T47D (cell line): ENCODE data around the gene AREG.

Source experiments
- DNase-seq, 2 experiments: peaks; one replicate each; pipeline versions ENCODE4 v3.0.0 to v3.0.0-alpha.2; 2011 to 2012; ENCODE audit warnings: low read depth in 1 of 2, low spot score in 1 of 2
- JUND ChIP-seq: IDR thresholded peaks from 2 replicates; pipeline ENCODE4 v1.6.1; 2012; ENCODE audit warnings: low read depth
- in situ Hi-C: cut with HindIII; loops from 2 replicates; pipeline ENCODE4 v1.10.0; 2016; ENCODE audit warnings: low sequenced_read_pairs, low pct_unique_long_range_greater_than_20kb

The AREG gene

DNA sequence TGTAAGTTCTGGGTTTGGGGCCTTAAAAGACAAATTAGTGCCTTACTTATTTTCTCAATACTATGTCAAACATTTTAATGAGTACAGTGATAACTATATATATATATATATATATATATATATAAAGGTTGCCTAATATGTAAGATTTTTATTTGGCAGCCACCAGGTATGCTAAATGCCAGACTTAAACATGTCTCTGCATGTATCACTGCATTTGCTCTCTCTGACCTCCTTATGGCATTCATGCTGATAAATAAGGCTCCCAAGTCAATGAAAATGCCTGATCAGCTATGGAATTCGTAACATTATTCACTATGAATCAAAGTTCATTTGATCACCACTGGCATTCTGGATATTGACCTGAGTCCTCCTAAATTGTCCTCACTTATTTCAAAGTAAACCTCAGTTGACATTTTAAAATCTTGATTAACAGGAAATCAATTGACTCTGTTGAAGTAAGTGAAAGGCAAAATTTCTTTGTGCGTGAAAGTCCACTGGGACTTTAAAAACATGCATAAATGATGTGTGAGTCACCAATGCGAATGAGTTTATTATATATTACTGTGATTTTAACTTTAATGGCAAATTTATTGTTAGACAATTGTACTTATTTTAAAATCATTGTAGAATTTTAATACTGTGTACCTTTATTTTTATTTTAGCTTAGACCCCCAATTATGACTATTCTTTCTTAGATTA lies 29.2 kb upstream of the AREG start:
- in situ Hi-C loops, result no loop called here
- no peak for TF ChIP-seq JUND
- no peak for DNase-seq

DNA sequence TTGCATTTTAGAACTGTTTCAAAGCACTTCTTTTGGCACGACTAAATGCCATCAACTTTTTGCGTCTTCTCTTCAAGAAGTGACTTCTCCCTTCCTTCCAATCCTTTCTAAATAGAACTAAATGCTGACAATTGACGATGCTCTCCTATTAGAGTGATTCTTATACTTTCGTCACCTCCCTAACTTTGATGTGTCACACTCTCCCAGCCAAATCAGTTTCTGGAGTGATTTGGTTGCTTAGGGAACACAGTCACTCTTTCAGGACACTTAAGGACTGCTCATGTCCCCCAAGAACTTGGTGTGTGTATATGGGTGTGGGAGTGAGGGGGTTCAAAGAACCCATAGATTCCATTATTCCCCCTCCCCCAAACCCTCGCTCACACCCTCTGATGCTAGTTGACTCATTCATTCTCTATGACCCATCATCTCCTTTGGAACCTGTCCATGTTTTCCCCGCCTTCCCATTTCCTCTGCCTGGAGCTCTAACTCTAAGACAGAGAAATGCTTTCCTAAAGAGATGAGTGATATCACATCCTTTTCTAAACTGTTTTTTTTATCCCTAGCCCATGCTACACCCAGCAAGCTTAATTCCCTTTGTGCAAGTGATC lies 26.8 kb upstream of the AREG start:
- no peak for TF ChIP-seq JUND
- in situ Hi-C loops, result no loop called here
- no peak for DNase-seq

DNA sequence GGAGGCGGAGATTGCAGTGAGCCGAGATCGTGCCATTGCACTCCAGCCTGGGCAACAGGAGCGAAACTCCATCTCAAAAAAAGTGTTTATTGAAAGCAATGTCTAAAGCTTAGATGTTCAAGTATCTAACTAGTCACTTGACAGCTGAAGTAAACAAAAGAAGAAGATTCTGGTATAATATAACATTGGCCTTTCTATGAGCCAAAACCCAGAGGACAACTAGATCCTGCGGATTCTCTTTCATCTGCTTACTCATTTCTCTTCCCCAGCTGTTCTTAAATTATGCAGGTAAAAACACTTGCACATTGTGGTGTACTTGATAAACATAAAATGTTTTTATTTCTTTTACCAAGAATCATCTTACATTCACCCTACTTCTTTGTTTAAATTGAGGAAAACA lies 24.1 kb upstream of the AREG start:
- TF ChIP-seq JUND, result no peak
- in situ Hi-C loops, result no loop called here
- no peak for DNase-seq

DNA sequence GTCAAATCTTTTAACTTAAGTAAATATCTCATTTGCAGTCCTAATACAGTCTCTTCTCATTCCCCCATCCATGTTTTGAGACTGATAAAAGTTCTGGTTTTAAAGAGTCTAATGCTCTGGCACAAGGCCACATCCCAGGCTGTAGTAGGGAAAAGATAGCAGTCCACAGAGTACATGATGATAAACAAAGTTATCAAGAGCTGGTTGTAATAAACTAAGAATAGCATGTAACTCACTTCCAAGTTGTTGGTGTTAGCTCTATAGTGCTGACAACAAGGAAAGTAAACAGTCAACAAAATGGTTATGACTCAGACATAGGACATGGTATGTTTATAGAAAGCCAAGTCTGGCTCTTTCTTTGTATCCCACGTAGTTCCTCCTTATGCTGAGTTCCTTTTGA lies 21.8 kb upstream of the AREG start:
- DNase-seq, result no peak
- TF ChIP-seq JUND, result no peak
- in situ Hi-C loops, result no loop called here

DNA sequence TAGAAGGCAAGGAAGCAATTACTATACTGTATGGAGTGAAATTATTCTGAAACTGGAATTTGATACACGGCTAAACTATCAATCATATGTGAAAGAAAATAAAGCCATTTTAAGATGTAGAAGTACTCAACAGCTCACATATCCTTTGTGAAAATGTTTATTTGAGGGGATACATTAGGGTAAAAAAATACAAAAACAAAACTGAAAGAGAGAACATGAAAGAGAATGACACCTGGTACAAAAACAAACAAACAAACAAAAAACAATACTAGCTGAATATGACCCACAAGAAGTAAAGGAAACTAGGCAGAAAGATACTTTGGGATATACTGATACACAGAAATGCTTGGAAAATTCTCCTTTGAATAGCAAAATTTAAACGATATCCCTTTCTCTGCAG lies 20.8 kb upstream of the AREG start:
- TF ChIP-seq JUND, result no peak

DNA sequence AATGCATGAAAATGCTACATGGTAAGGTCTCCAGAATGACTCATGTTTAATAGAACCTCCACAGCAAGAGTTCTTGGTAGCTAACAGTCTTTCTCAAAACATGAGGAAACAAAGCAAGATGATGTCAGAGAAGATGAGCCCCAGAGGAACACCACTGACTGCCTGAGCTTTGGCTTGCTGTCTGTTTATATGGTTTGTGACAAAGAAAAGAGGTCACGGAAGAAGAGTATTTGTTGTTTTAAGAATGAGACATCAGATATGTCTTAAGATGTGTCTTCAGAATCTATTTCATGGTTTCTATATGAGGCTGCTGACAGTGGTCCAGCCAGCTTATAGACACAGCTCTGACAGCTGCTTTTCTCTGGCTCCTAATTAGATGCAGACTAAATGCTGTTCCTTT lies 18.8 kb upstream of the AREG start:
- no peak for TF ChIP-seq JUND
- DNase-seq, result no peak
- in situ Hi-C loops, result no loop called here

More for the DNA sequence above, 20.8 kb upstream of the AREG start:
- in situ Hi-C loops, result no loop called here
- no peak for DNase-seq

DNA sequence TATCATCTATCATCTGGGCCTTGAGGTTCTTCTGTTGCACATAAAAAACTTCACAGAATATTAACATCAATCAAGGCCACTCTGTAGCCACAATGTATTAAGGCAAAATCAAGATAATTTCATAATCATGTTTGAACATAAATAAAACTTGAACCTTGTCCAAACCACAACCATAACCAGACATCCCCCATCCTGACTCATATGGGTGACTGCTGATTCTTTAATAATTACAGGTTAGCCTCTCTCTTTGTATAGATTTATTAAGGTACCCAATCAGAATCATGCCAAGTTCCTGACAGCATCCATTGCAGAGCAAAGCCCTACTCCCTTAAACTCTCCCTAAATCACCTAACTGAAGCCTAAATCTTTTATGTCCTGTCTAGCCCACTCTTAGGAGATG lies 16.7 kb upstream of the AREG start:
- in situ Hi-C loops, result no loop called here
- TF ChIP-seq JUND, result no peak
- no peak for DNase-seq

DNA sequence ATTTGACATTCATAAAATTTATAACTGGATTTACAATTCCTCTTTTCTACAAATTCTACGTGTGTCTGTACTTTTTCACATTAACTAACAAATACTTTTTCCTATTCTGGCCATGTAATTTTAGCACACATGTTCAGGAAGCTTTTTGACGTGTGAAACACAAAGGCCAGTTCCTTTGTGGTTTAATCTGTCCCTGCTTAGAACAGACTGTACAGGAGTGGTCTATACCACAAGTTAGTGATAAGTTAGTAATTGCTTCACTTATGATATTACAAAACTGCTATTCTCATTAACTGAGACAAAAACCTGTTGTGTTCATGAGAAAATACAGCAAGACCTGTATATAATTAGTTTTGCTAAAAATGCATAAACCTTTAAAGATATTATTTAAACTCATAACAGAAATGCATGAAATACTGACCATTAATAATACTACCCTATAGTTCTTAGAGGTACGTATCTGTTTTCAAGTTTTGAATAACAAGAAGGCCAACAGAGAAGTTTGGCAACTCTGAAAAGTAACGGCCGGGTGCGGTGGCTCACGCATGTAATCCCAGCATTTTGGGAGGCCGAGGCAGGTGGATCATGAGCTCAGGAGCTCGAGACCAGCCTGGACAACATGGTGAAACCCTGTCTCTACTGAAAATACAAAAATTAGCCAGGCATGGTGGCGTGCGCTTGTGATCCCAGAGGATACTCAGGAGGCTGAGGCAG lies 13.7 kb upstream of the AREG start:
- no peak for TF ChIP-seq JUND
- DNase-seq, result no peak
- in situ Hi-C loops, result no loop called here

DNA sequence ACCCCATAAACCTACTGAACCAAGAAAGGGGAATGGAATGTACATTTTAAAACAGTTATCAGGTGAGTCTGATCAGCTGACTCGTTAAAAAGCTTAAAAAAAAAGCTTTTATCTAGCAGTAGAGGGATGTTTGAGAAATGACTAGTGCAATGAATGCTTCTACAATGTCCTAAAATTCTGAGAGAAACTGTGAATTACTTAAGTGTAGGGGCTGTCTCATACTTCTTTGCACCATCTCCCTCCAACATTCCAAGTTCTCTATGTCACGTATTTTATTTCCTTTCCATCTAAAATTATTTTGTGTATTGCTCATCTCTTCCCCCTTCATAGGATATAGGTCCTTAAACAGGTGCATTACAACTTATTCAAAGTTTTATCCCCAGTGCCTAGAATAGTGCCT lies 11.9 kb upstream of the AREG start:
- in situ Hi-C loops, result no loop called here
- DNase-seq, result no peak
- no peak for TF ChIP-seq JUND

- peak in 1 of 2 experiments; percentile 16 for DNase-seq
- in situ Hi-C loops, result no loop called here
- TF ChIP-seq JUND, result no peak
Observed at GRCh38 chr4:74433541-74434172, 11.3 kb upstream of the AREG start.

- no peak for TF ChIP-seq JUND
- peak in 1 of 2 experiments; percentile 74 for DNase-seq
- in situ Hi-C loops, result no loop called here
Observed at GRCh38 chr4:74435296-74435695, 9.6 kb upstream of the AREG start.

DNA sequence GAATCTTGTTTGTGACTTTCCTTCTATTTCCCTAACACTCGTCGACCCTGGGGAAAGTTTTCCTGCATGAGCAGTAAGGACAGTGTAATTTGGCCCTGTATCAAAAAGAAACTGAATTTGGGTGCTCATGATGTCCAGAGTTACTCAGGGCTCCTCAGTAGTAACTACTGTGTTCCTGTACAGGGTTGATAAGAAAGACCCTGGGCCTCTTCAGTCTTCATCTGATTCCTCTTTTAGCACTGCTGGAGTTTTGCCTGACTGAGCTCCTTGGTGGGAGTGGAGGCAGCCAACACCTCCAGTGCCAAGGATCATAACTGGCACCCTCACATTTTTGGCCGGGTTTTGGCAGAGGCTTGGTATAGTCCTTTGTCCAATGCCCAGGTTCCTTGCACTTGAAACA lies 7.1 kb upstream of the AREG start:
- TF ChIP-seq JUND, result no peak
- in situ Hi-C loops, result no loop called here
- DNase-seq, result no peak

GRCh38 chr4:74438661-74439060 lies 6.3 kb upstream of the AREG start:
- in situ Hi-C loops, result no loop called here
- no peak for DNase-seq
- no peak for TF ChIP-seq JUND
